HepG2 (cell line): ENCODE data around the gene FAM187B. TPM values are rescaled to one million over a fixed set of nuclear protein-coding genes. Genes with fewer than 3 reads are reported as not detected.

ENCODE experiments used
- ATF4 ChIP-seq, 2 experiments: fragments of 450-650 bp in 1 of 2; sonication (generic) in 1 of 2; formaldehyde crosslinking; IDR thresholded peaks; 2 replicates each; pipeline versions ENCODE4 v1.5.0 to v1.8.0; 2020 to 2022; ENCODE audit warnings: mild to moderate bottlenecking in 1 of 2, missing genetic modification reagents in 1 of 2
- HCFC1 ChIP-seq: fragments of 150-350 bp; IDR thresholded peaks from 2 replicates; pipeline ENCODE4 v1.6.1; 2014; ENCODE audit warnings: low read depth, low read length
- HMGXB4 ChIP-seq, 2 experiments: sonication (generic) in 1 of 2; formaldehyde crosslinking in 1 of 2; IDR thresholded peaks; 2 replicates each; pipeline versions ENCODE4 v1.4.0 to v1.6.1; 2018 to 2020; ENCODE audit warnings: missing genetic modification reagents in 2 of 2, borderline replicate concordance in 1 of 2, low read depth in 1 of 2, mild to moderate bottlenecking in 1 of 2, missing biosample characterization in 1 of 2
- HNRNPH1 ChIP-seq: fragments of 200-400 bp; formaldehyde crosslinking; optimal IDR thresholded peaks from 2 replicates; pipeline ENCODE3; 2017; ENCODE audit warnings: mild to moderate bottlenecking, low read depth, low read length
- HNRNPK ChIP-seq: fragments of 200-400 bp; formaldehyde crosslinking; IDR thresholded peaks from 2 replicates; pipeline ENCODE4 v1.6.1; 2018; ENCODE audit warnings: low read length, low read depth, moderate library complexity, mild to moderate bottlenecking; ENCODE audit not compliant: poor library complexity, severe bottlenecking
- NFIC ChIP-seq: IDR thresholded peaks from 2 replicates; pipeline ENCODE4 v1.6.1; 2012; ENCODE audit warnings: mild to moderate bottlenecking, low read length, inconsistent platforms
- ZFAT ChIP-seq: sonication (generic); formaldehyde crosslinking; conservative IDR thresholded peaks from 2 replicates; pipeline ENCODE4 v1.8.1; 2023; ENCODE audit warnings: missing genetic modification reagents, inconsistent platforms
- ZNF274 ChIP-seq: sonication (generic); formaldehyde crosslinking; IDR thresholded peaks from 2 replicates; pipeline ENCODE4 v1.5.1; 2020; ENCODE audit warnings: mild to moderate bottlenecking, missing genetic modification reagents
- ZNF503 ChIP-seq: sonication (generic); formaldehyde crosslinking; IDR thresholded peaks from 2 replicates; pipeline ENCODE4 v1.4.0; 2020; ENCODE audit warnings: missing genetic modification reagents
- ZNF562 ChIP-seq: sonication (generic); formaldehyde crosslinking; IDR thresholded peaks from 2 replicates; pipeline ENCODE4 v1.8.0; 2022; ENCODE audit warnings: missing genetic modification reagents, borderline replicate concordance
- ZNF569 ChIP-seq: sonication (generic); formaldehyde crosslinking; IDR thresholded peaks from 2 replicates; pipeline ENCODE4 v1.5.0; 2020; ENCODE audit warnings: mild to moderate bottlenecking, missing genetic modification reagents, moderate library complexity, borderline replicate concordance
- ZNF609 ChIP-seq: sonication (generic); formaldehyde crosslinking; IDR thresholded peaks from 2 replicates; pipeline ENCODE4 v1.4.0; 2020; ENCODE audit warnings: mild to moderate bottlenecking, missing genetic modification reagents, borderline replicate concordance
- polyA plus RNA-seq, 8 experiments: library from polyadenylated mRNA; depleted of rRNA in 3 of 8; stranded (reverse) in 7 of 8; unstranded in 1 of 8; fragments of >200 nt; fragmentation: Illumina TruSeq in 4 of 8; extraction: Trizol in 4 of 8; gene quantifications; 2 replicates each; pipeline versions ENCODE4 v1.2.1 to v1.2.3, GENCODE V29; 2011 to 2016; ENCODE audit warnings: low read depth in 4 of 8, missing spikeins in 1 of 8, mixed read lengths in 1 of 8; ENCODE audit not compliant: insufficient read depth in 1 of 8
- total RNA-seq, 5 experiments: library from RNA; depleted of rRNA; stranded (reverse); fragments of >200 nt; fragmentation: Illumina TruSeq; extraction: Trizol; gene quantifications; 2 replicates each; pipeline ENCODE4 v1.2.3, GENCODE V29; 2016; ENCODE audit warnings: low read depth in 1 of 5

Gene FAM187B
- total and polyA plus RNA-seq, 2 of the 13 experiments (the other 11 are each of a cell fraction or from before 2014, with no cell fraction given): not detected

- TF ChIP-seq ZNF609 (CRISPR knock-in tag): no peak
- TF ChIP-seq HNRNPK: no peak
- 0 out of 2 replicates have a peak, but pooled peaks have one; percentile 1 for TF ChIP-seq ZNF503 (CRISPR knock-in tag)
- TF ChIP-seq ATF4 (CRISPR knock-in tag; IDR thresholded peaks at IDR 0.05): no peak
- TF ChIP-seq NFIC: no peak
- 0 out of 4 replicates have a peak, but pooled peaks of 1 of the 2 experiments have one; percentile 28 for TF ChIP-seq HMGXB4 (CRISPR knock-in tag; IDR thresholded peaks at IDR 0.05; ENCODE audit: borderline replicate concordance in 1 of 2, low read depth in 1 of 2)
- no peak for TF ChIP-seq HCFC1
- no peak for TF ChIP-seq ZNF569 (CRISPR knock-in tag)
- TF ChIP-seq ZNF274: no peak
- TF ChIP-seq ZFAT (CRISPR knock-in tag): no peak
- TF ChIP-seq ZNF562 (CRISPR knock-in tag): no peak
- TF ChIP-seq HNRNPH1: no peak
- TF ChIP-seq, all 625 proteins: peak for 59
Measured at GRCh38 chr19:35267353-35267817, 38.8 kb upstream of the FAM187B start (continued).
